ENCODE measurements around the gene FLRT3. TPM values are rescaled to one million over a fixed set of nuclear protein-coding genes. Genes with fewer than 3 reads are reported as not detected.
A peak's percentile ranks its signal among the peaks of the same experiment; 100 is the strongest.

FLRT3 gene
- total RNA-seq, 1 experiment from 2014 or later = 2.1 TPM

DNA sequence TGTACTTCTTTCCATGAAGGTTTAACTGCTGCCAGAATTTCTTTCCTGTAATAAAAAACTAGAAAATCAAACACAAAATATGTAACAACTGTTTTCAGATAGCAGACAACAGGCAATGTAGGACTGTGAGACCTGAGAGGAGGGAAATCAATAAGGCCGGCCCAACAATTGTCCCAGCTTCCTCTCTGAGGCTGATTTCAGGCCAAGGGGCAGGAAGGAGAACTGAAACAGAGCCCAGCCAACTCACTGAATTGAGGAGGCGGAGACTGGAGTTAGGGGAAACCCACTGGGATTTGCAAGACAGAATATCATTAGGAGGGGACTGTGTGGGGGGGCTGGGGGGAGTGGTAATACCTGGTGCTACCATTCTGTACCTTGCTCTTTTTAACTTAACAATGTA is 42.2 kb downstream of the FLRT3 start:
- Histone ChIP-seq H3K14ac (ENCODE audit: insufficient read depth, low read length) (no peak overlapping the region), H4K20me1 (ENCODE audit: control insufficient read depth, insufficient read depth, insufficient read length) (no peaks in the 10 kb centered on the region), H3K23me2 (ENCODE audit: insufficient read length, low read depth, low read length, poor library complexity, severe bottlenecking) (no peaks in the 10 kb centered on the region), H3T11ph (ENCODE audit: low read length) (no peak overlapping the region), H3K9ac (ENCODE audit: extremely low read depth, insufficient read length, low read length) (no peak overlapping the region), H2BK120ac (ENCODE audit: low read depth, low read length, poor library complexity, severe bottlenecking) (no peak overlapping the region), H2AFZ (ENCODE audit: low read length) (no peak overlapping the region), H2BK5ac (ENCODE audit: insufficient read length, low read length) (no peak overlapping the region), H4K8ac (replicated peaks; ENCODE audit: insufficient read length, low read depth, low read length) (no peak overlapping the region), H3K4me2 (ENCODE audit: insufficient read depth, insufficient read length, low read length) (no peak overlapping the region), H3K56ac (ENCODE audit: insufficient read length, low read depth, low read length) (no peak overlapping the region), H3K23ac (ENCODE audit: insufficient read length, low read depth, low read length) (no peak overlapping the region), H3K4ac (ENCODE audit: low read depth, low read length) (no peak overlapping the region), H3K27me3 (ENCODE audit: insufficient read depth, low read length) (no peaks in the 10 kb centered on the region), H2AK5ac (ENCODE audit: insufficient read length, low read length) (no peak overlapping the region), H3K79me2 (ENCODE audit: insufficient read depth, low read length) (no peaks in the 10 kb centered on the region), H4K5ac (ENCODE audit: insufficient read length, low read depth, low read length) (no peak overlapping the region), H2BK20ac (ENCODE audit: low read depth, low read length, poor library complexity, severe bottlenecking) (no peak overlapping the region), H4K91ac (ENCODE audit: insufficient read length, low read depth, low read length) (no peak overlapping the region), H3K9me3 (ENCODE audit: control insufficient read depth, low read depth, low read length) (no peaks in the 10 kb centered on the region), H3K4me1 (ENCODE audit: insufficient read depth, low read length) (no peaks in the 10 kb centered on the region), H2BK15ac (ENCODE audit: low read depth, low read length) (no peak overlapping the region), H3K27ac (ENCODE audit: insufficient read length, low read depth, low read length) (no peak overlapping the region), H2BK12ac (ENCODE audit: insufficient read length, low read depth, low read length) (no peak overlapping the region), H3K79me1 (ENCODE audit: insufficient read depth, low read depth, low read length, poor library complexity, severe bottlenecking) (no peaks in the 10 kb centered on the region), H3K18ac (ENCODE audit: insufficient read length, low read depth, low read length) (no peak overlapping the region)
- no peaks in the 10 kb centered on the region for H3K27me3 Mint-ChIP-seq (ENCODE audit: low read depth)
- H3K36me3 Mint-ChIP-seq (ENCODE audit: insufficient read depth in 1 of 3, low read depth in 3 of 3) = no peaks in the 10 kb centered on the region
- H3K27ac Mint-ChIP-seq = peak overlapping the region in 1 of 3 experiments; percentile 38; a peak in 1 of 7 replicates
- H3K4me3 Mint-ChIP-seq = no peak overlapping the region
- DNase-seq = no peak
- TF ChIP-seq, protein P1, sequence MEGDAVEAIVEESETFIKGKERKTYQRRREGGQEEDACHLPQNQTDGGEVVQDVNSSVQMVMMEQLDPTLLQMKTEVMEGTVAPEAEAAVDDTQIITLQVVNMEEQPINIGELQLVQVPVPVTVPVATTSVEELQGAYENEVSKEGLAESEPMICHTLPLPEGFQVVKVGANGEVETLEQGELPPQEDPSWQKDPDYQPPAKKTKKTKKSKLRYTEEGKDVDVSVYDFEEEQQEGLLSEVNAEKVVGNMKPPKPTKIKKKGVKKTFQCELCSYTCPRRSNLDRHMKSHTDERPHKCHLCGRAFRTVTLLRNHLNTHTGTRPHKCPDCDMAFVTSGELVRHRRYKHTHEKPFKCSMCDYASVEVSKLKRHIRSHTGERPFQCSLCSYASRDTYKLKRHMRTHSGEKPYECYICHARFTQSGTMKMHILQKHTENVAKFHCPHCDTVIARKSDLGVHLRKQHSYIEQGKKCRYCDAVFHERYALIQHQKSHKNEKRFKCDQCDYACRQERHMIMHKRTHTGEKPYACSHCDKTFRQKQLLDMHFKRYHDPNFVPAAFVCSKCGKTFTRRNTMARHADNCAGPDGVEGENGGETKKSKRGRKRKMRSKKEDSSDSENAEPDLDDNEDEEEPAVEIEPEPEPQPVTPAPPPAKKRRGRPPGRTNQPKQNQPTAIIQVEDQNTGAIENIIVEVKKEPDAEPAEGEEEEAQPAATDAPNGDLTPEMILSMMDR (conservative IDR thresholded peaks at IDR 0.05) = no peak
- no CpG with 5 or more reads among the region's 2 CpGs for WGBS (ENCODE audit: extremely low coverage, insufficient read length, low lambda C conversion rate)
- no peaks in the 10 kb centered on the region for H3K9me3 Mint-ChIP-seq
- peaks cover 4 to 5% of the 10 kb centered on the region in 2 experiments; a peak in 2 of 4 replicates for H3K4me1 Mint-ChIP-seq
